Lower lobe of right lung (tissue), 2 donors: ENCODE measurements around the gene PTPRT. TPM values are rescaled to one million over a fixed set of nuclear protein-coding genes. Genes with fewer than 3 reads are reported as not detected.
A peak's percentile ranks its signal among the peaks of the same experiment; 100 is the strongest.

Experiments used
- ATAC-seq, 2 donors: fragments of 200-7000 bp; cut with Tn5 transposase; one replicate each; pipeline ENCODE4 v1.9.1; 2020 to 2022; ENCODE audit warnings: mild to moderate bottlenecking in 2 of 2, moderate library complexity in 2 of 2
- DNase-seq: peaks from one replicate; pipeline ENCODE4 v3.0.0-alpha.2; 2020
- H3K27ac ChIP-seq: fragments of 200-600 bp; one replicate; pipeline ENCODE4 v1.8.0; 2022
- H3K27me3 ChIP-seq: fragments of 200-600 bp; one replicate; pipeline ENCODE4 v1.8.0; 2022; ENCODE audit warnings: low read depth
- H3K36me3 ChIP-seq: fragments of 200-600 bp; one replicate; pipeline ENCODE4 v1.8.0; 2022; ENCODE audit warnings: mild to moderate bottlenecking
- H3K4me1 ChIP-seq: fragments of 200-600 bp; one replicate; pipeline ENCODE4 v1.8.0; 2022
- H3K4me3 ChIP-seq: fragments of 200-600 bp; one replicate; pipeline ENCODE4 v1.8.0; 2022; ENCODE audit warnings: mild to moderate bottlenecking
- H3K9me3 ChIP-seq: fragments of 200-600 bp; one replicate; pipeline ENCODE4 v1.8.0; 2022
- CTCF ChIP-seq: fragments of 200-600 bp; IDR thresholded peaks from one replicate; pipeline ENCODE4 v1.8.0; 2022; ENCODE audit warnings: antibody characterized with exemption, mild to moderate bottlenecking
- intact Hi-C: fragments of 100-400 bp; cut with DNase I; formaldehyde crosslinking; loops from one replicate; pipeline ENCODE4 v1.11.0; 2022
- total RNA-seq: library from RNA; stranded (reverse); fragmentation: NEBNext Ultra II Directional; extraction: Animal tissue kit (Norgen Biotek cat#: 25700); gene quantifications from one replicate; pipeline ENCODE4 v1.2.1, GENCODE V29; 2021
- donor health status: DM: no; HTN: yes; CAD: no; lungs with severe emphysema.

Gene PTPRT
- total RNA-seq, 1 donor from 2014 or later: 8.0 TPM

DNA sequence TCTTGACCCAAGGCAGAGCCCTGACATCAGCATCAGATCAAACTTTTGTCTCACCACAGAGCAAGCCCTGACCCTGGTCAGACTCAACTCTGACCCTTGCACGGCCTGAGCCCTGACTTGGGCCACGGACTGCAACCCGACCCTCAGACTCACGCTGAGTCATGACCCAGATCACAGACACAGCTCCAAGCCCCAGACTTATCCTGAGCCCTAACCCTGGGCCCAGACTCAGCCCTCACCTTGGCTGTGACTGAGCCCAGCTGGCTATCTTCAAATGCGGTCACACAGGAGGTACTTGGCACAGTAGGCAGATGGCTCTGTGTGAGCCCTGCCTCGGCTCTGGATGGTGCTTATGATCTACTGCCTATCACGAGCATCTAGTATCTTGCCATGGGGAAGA is 602.3 kb downstream of the PTPRT start:
- H3K27me3 ChIP-seq: no peaks in the 10 kb centered on the region
- no peak overlapping the region for H3K4me3 ChIP-seq
- DNase-seq (no peak), ATAC-seq (peak in 1 of 2 donors; percentile 19)
- no peaks in the 10 kb centered on the region for H3K9me3 ChIP-seq
- intact Hi-C loops: no loop called here
- H3K36me3 ChIP-seq: no peaks in the 10 kb centered on the region
- TF ChIP-seq CTCF: no peak
- no peak overlapping the region for H3K27ac ChIP-seq
- H3K4me1 ChIP-seq: no peaks in the 10 kb centered on the region

GRCh38 chr20:42581311-42581710 is 608.4 kb downstream of the PTPRT start:
- H3K4me1 ChIP-seq: no peaks in the 10 kb centered on the region
- H3K27ac ChIP-seq: no peak overlapping the region
- H3K27me3 ChIP-seq: no peaks in the 10 kb centered on the region
- DNase-seq: no peak
- intact Hi-C loops: no loop called here
- no peaks in the 10 kb centered on the region for H3K36me3 ChIP-seq
- no peak overlapping the region for H3K4me3 ChIP-seq
- TF ChIP-seq CTCF: no peak
- ATAC-seq: no peak
- H3K9me3 ChIP-seq: no peaks in the 10 kb centered on the region

GRCh38 chr20:42576167-42576566 is 613.5 kb downstream of the PTPRT start:
- Histone ChIP-seq H3K9me3 (no peaks in the 10 kb centered on the region), H3K27ac (no peak overlapping the region), H3K36me3 (no peaks in the 10 kb centered on the region), H3K4me1 (no peaks in the 10 kb centered on the region), H3K27me3 (no peaks in the 10 kb centered on the region), H3K4me3 (no peak overlapping the region)
- ATAC-seq (no peak), DNase-seq (no peak)
- intact Hi-C loops: no loop called here
- no peak for TF ChIP-seq CTCF

DNA sequence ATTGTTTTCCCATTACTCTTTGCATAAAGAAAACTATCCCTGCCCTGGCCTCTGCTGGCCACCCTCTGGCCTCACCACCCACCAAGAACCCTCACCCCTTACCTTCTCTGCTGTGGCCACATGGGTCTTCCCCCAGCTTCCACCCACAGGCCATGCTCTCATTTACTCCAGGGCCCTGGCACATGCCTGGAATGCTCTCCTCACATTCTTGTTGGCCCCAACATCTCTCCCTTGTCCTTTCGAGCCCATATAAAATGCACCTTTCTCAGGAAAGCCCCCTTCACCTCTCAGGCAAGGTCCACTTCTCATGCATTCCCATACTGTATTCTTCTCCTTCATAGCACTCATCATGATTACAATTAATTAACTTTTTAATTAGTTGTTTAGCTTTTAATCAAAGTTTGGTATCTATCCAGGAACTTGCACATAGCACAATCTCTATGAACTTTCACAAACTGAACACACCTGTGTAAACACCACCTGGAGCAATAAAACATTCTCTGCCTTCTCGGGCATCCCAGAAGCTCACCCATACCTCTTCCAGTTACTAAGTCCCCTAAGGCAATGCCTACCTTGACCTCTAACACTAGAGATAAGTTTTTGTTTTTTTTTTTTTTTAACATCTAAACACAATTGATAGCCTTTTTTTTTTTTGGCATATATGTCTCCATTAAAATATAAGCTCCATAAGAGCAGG is 617.2 kb downstream of the PTPRT start:
- TF ChIP-seq CTCF: no peak
- no peaks in the 10 kb centered on the region for H3K27me3 ChIP-seq
- no peak overlapping the region for H3K27ac ChIP-seq
- intact Hi-C loops: no loop called here
- no peaks in the 10 kb centered on the region for H3K9me3 ChIP-seq
- no peaks in the 10 kb centered on the region for H3K4me1 ChIP-seq
- DNase-seq (no peak), ATAC-seq (no peak)
- H3K36me3 ChIP-seq: no peaks in the 10 kb centered on the region
- no peak overlapping the region for H3K4me3 ChIP-seq

DNA sequence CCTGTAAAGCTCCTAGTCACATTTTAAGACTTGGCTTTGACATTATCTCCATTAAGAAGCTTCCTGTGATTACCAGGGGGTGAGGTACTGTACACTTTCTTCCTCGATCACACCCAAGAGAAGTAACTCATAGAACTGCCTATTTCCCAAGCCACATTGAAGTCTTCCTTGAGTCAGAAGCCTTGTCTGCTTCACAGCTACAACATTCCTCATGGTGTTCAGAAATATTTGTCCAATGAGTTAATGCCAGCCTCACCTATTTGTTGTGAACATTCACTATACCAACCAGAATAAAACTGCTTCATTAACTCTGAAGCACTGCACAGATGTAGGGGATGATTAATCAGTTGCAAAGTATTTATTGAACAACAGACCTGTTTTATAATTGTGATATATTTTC is 622.3 kb downstream of the PTPRT start:
- H3K9me3 ChIP-seq: no peaks in the 10 kb centered on the region
- H3K27me3 ChIP-seq: no peaks in the 10 kb centered on the region
- no peak overlapping the region for H3K27ac ChIP-seq
- intact Hi-C loops: no loop called here
- H3K4me3 ChIP-seq: no peak overlapping the region
- TF ChIP-seq CTCF: no peak
- ATAC-seq: no peak
- no peaks in the 10 kb centered on the region for H3K4me1 ChIP-seq
- H3K36me3 ChIP-seq: no peaks in the 10 kb centered on the region
- DNase-seq: no peak
